HEK293 (cell line): ENCODE data around the gene SZT2.

Experiments
- CTCF ChIA-PET: fragments of 350-600 bp; formaldehyde crosslinking; extraction: SDS; loops from one replicate; lab custom pipeline; 2021; ENCODE audit warnings: antibody characterized with exemption; lab: Yijun Ruan, JAX
- POLR2A ChIA-PET: fragments of 300-600 bp; formaldehyde crosslinking; extraction: SDS; loops from one replicate; lab custom pipeline; 2020; ENCODE audit warnings: antibody characterized with exemption, inconsistent platforms; lab: Yijun Ruan, JAX
- H3K27ac ChIP-seq: fragments of 200-500 bp; sonication (Bioruptor generic); 2 replicates; pipeline ENCODE4 v1.5.1; 2014; ENCODE audit warnings: low read depth, low read length, control low read depth, inconsistent platforms; ENCODE audit errors: extremely low read depth
- H3K36me3 ChIP-seq, 2 experiments: fragments of 200-500 bp in 1 of 2; sonication (Bioruptor generic) in 1 of 2; 1 replicate in 1 of 2; 2 replicates in 1 of 2; pipeline ENCODE4 v1.5.1; 2014 to 2017; ENCODE audit warnings: inconsistent platforms in 2 of 2, low read length in 2 of 2; ENCODE audit not compliant: control insufficient read depth in 2 of 2, insufficient read depth in 1 of 2
- H3K4me1 ChIP-seq: fragments of 200-500 bp; sonication (Bioruptor generic); 2 replicates; pipeline ENCODE4 v1.5.1; 2014; ENCODE audit warnings: mild to moderate bottlenecking, low read length, inconsistent platforms; ENCODE audit not compliant: control insufficient read depth, insufficient read depth
- H3K4me3 ChIP-seq: 2 replicates; pipeline ENCODE4 v1.5.1; 2011; ENCODE audit warnings: low read depth, mild to moderate bottlenecking, control low read depth, low read length, moderate library complexity
- H3K9me3 ChIP-seq: fragments of 200-500 bp; sonication (Bioruptor generic); 2 replicates; pipeline ENCODE4 v1.5.1; 2014; ENCODE audit warnings: low read depth, low read length, inconsistent platforms; ENCODE audit not compliant: control insufficient read depth, insufficient read depth
- BCL11A ChIP-seq: fragments of 450-650 bp; formaldehyde crosslinking; IDR thresholded peaks from 2 replicates; pipeline ENCODE4 v1.5.1; 2016; ENCODE audit warnings: low read depth, missing biosample characterization, missing genetic modification characterization
- ELK4 ChIP-seq: IDR thresholded peaks from 2 replicates; pipeline ENCODE4 v1.6.1; 2011; ENCODE audit warnings: mild to moderate bottlenecking, low read depth, low read length, borderline replicate concordance
- GLIS2 ChIP-seq: fragments of 450-650 bp; formaldehyde crosslinking; IDR thresholded peaks from 2 replicates; pipeline ENCODE4 v1.5.1; 2016; ENCODE audit warnings: missing biosample characterization, missing genetic modification characterization
- MEIS1 ChIP-seq: sonication (generic); formaldehyde crosslinking; IDR thresholded peaks from 2 replicates; pipeline ENCODE4 v1.8.1; 2022; ENCODE audit warnings: missing genetic modification reagents, mild to moderate bottlenecking, borderline replicate concordance
- SETDB1 ChIP-seq: IDR thresholded peaks from one replicate; pipeline ENCODE4 v1.6.1; 2017; ENCODE audit warnings: mild to moderate bottlenecking, low read length, moderate library complexity, mixed read lengths; ENCODE audit not compliant: insufficient read length
- ZBTB17 ChIP-seq: fragments of 450-650 bp; formaldehyde crosslinking; IDR thresholded peaks from 2 replicates; pipeline ENCODE4 v1.5.1; 2016; ENCODE audit warnings: missing biosample characterization, missing genetic modification characterization
- ZBTB20 ChIP-seq: fragments of 450-650 bp; formaldehyde crosslinking; IDR thresholded peaks from 2 replicates; pipeline ENCODE4 v1.5.1; 2016; ENCODE audit warnings: missing biosample characterization, missing genetic modification characterization
- ZBTB8A ChIP-seq: fragments of 450-650 bp; formaldehyde crosslinking; IDR thresholded peaks from 2 replicates; pipeline ENCODE4 v1.5.1; 2016; ENCODE audit warnings: missing biosample characterization, missing genetic modification characterization
- ZEB2 ChIP-seq: fragments of 450-650 bp; formaldehyde crosslinking; IDR thresholded peaks from 2 replicates; pipeline ENCODE4 v1.5.1; 2016; ENCODE audit warnings: missing biosample characterization, missing genetic modification characterization
- ZFHX2 ChIP-seq: fragments of 450-650 bp; formaldehyde crosslinking; conservative IDR thresholded peaks from 2 replicates; pipeline ENCODE4 v1.5.1; 2016; ENCODE audit warnings: missing biosample characterization, missing genetic modification characterization
- ZFP41 ChIP-seq: fragments of 450-650 bp; formaldehyde crosslinking; IDR thresholded peaks from 2 replicates; pipeline ENCODE4 v1.5.1; 2016; ENCODE audit warnings: missing biosample characterization, missing genetic modification characterization, borderline replicate concordance
- ZFP69B ChIP-seq: fragments of 450-650 bp; formaldehyde crosslinking; IDR thresholded peaks from 2 replicates; pipeline ENCODE4 v1.5.1; 2016; ENCODE audit warnings: missing biosample characterization, missing genetic modification characterization
- ZNF157 ChIP-seq: fragments of 450-650 bp; formaldehyde crosslinking; IDR thresholded peaks from 2 replicates; pipeline ENCODE4 v1.5.1; 2016; ENCODE audit warnings: missing biosample characterization, missing genetic modification characterization
- ZNF211 ChIP-seq: fragments of 450-650 bp; formaldehyde crosslinking; IDR thresholded peaks from 2 replicates; pipeline ENCODE4 v1.5.1; 2016; ENCODE audit warnings: low read depth, missing biosample characterization, missing genetic modification characterization
- ZNF366 ChIP-seq: fragments of 450-650 bp; formaldehyde crosslinking; conservative IDR thresholded peaks from 2 replicates; pipeline ENCODE4 v1.5.1; 2016; ENCODE audit warnings: missing biosample characterization, missing genetic modification characterization
- ZNF416 ChIP-seq: fragments of 450-650 bp; formaldehyde crosslinking; IDR thresholded peaks from 2 replicates; pipeline ENCODE4 v1.5.1; 2016; ENCODE audit warnings: missing biosample characterization, missing genetic modification characterization
- ZNF501 ChIP-seq: fragments of 450-650 bp; formaldehyde crosslinking; IDR thresholded peaks from 2 replicates; pipeline ENCODE4 v1.5.1; 2016; ENCODE audit warnings: missing biosample characterization, missing genetic modification characterization
- ZNF530 ChIP-seq: fragments of 450-650 bp; formaldehyde crosslinking; IDR thresholded peaks from 2 replicates; pipeline ENCODE4 v1.5.1; 2016; ENCODE audit warnings: low read depth, missing biosample characterization, missing genetic modification characterization
- ZNF600 ChIP-seq: fragments of 450-650 bp; formaldehyde crosslinking; IDR thresholded peaks from 2 replicates; pipeline ENCODE4 v1.5.1; 2016; ENCODE audit warnings: missing biosample characterization, missing genetic modification characterization
- ZNF701 ChIP-seq: fragments of 450-650 bp; formaldehyde crosslinking; IDR thresholded peaks from 2 replicates; pipeline ENCODE4 v1.5.1; 2016; ENCODE audit warnings: missing biosample characterization, missing genetic modification characterization
- ZNF785 ChIP-seq: fragments of 450-650 bp; formaldehyde crosslinking; IDR thresholded peaks from 2 replicates; pipeline ENCODE4 v1.5.1; 2016; ENCODE audit warnings: missing biosample characterization, missing genetic modification characterization
- ZNF792 ChIP-seq: fragments of 450-650 bp; formaldehyde crosslinking; IDR thresholded peaks from 2 replicates; pipeline ENCODE4 v1.5.1; 2016; ENCODE audit warnings: missing biosample characterization, missing genetic modification characterization
- ZSCAN30 ChIP-seq: fragments of 450-650 bp; IDR thresholded peaks from 2 replicates; pipeline ENCODE4 v1.5.1; 2018; ENCODE audit warnings: missing biosample characterization, mild to moderate bottlenecking, missing genetic modification characterization, moderate library complexity

Gene SZT2

GRCh38 chr1:43465505-43466067 lies 75.9 kb downstream of the SZT2 start (continued):
- TF ChIP-seq ELK4 (no peak), ZNF157 (tag by site-specific recombination) (no peak), ZNF211 (tag by site-specific recombination) (no peak)

GRCh38 chr1:43466403-43466802 lies 76.7 kb downstream of the SZT2 start:
- CTCF ChIA-PET: no interaction called here
- Histone ChIP-seq H3K4me1 (no peaks in the 10 kb centered on the region), H3K36me3 (no peaks in the 10 kb centered on the region), H3K4me3 (no peak overlapping the region), H3K27ac (no peak overlapping the region), H3K9me3 (no peaks in the 10 kb centered on the region)
- TF ChIP-seq ZSCAN30: no peak
- TF ChIP-seq ZFHX2: 0 out of 2 replicates have a peak, but pooled peaks have one; percentile 23
- POLR2A ChIA-PET: no interaction called here

- H3K27ac ChIP-seq: no peak overlapping the region
- no peak overlapping the region for H3K4me3 ChIP-seq
- ChIA-PET CTCF (no interaction called here), POLR2A (interaction anchor here (0.7 kb wide), 1 partner anchor 11 kb away, joined by 3 read pairs; no protein-coding TSS in a partner anchor)
- TF ChIP-seq ZBTB20 (no peak), BCL11A (tag by site-specific recombination) (no peak), ZFP69B (tag by site-specific recombination) (no peak), ZNF416 (tag by site-specific recombination) (no peak), ZNF600 (tag by site-specific recombination) (no peak), ZBTB8A (tag by site-specific recombination) (no peak), ZBTB17 (tag by site-specific recombination) (no peak), ZNF792 (tag by site-specific recombination) (no peak), ZFP41 (tag by site-specific recombination) (no peak), ZNF501 (no peak), ZNF785 (no peak), ZNF530 (no peak), ZNF701 (tag by site-specific recombination) (no peak), ZEB2 (tag by site-specific recombination) (no peak), MEIS1 (CRISPR knock-in tag) (no peak), GLIS2 (tag by site-specific recombination) (no peak)
- H3K4me1 ChIP-seq: no peaks in the 10 kb centered on the region
- H3K9me3 ChIP-seq: no peaks in the 10 kb centered on the region
- H3K36me3 ChIP-seq: no peaks in the 10 kb centered on the region
These were observed 78.7 kb downstream of the SZT2 start for GRCh38 chr1:43468414-43468813.

GRCh38 chr1:43469932-43470331 lies 80.2 kb downstream of the SZT2 start:
- peak; percentile 65 for TF ChIP-seq SETDB1
- TF ChIP-seq ZNF366: no peak
- peak; percentile 98 for TF ChIP-seq ZNF157 (tag by site-specific recombination)
- TF ChIP-seq, all 188 proteins: peak for 2
- ChIA-PET POLR2A (no interaction called here), CTCF (no interaction called here)
- Histone ChIP-seq H3K27ac (no peak overlapping the region), H3K4me1 (no peaks in the 10 kb centered on the region), H3K9me3 (no peaks in the 10 kb centered on the region), H3K4me3 (no peak overlapping the region), H3K36me3 (no peaks in the 10 kb centered on the region)
